DND-41 (cell line): ENCODE data around the gene RUNX3.
A peak's percentile ranks its signal among the peaks of the same experiment; 100 is the strongest.

Source experiments
- CTCF ChIP-seq: IDR thresholded peaks from 2 replicates; pipeline ENCODE4 v1.5.1; 2012; ENCODE audit warnings: borderline replicate concordance, low read length, moderate library complexity, mild to moderate bottlenecking; ENCODE audit not compliant: poor library complexity, severe bottlenecking; ENCODE audit errors: extremely low read depth
- EZH2 ChIP-seq: IDR thresholded peaks from 3 replicates; pipeline ENCODE4 v1.6.1; 2012; ENCODE audit warnings: borderline replicate concordance, low read depth, mild to moderate bottlenecking, moderate library complexity, low read length, inconsistent platforms; ENCODE audit not compliant: severe bottlenecking

DNA sequence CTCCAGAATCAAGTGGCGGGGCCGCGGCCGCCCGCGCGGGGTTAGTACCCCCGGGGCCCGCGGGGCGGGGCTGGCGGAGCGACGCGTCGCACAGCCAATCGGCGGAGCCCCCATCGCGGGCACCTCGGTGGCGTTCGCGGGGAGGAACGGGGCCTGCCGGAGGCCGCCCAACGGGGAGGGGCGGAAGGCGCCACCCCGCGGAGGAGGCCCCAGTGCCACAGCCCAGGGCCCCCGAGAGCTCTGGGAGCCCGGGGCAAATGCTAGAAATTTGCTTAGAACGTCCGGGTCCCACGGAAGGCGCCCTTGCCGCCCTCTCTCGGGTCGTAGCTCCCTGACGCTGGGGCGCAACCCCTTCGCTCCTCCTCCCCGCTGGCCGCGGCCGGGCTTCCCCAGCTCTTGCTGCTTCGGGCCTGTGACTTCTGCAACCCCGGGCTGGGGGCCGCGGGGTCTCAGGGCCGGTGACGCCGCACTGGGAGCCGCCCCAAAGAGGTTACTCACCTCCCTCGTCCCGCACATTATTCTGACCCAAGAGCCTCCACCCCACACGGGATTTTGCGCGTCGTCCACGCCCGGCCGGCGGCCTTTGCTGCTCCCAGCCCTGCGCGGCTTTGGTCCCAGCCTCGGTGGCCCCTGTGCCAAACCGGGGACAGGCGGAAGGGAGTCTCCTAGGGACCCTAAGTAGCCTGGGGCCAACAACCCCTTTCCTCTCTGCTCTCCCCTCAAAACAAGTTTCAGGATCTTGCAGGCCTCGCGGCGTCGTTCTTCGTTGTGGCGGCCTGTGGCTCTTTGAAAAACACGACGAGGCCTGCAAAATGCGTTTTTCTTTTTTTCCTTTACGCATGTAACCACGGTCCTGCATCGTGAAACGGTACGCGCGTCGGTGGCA is at the start of gene RUNX3:
- TF ChIP-seq CTCF = peak; percentile 35
- peak; percentile 28 for TF ChIP-seq EZH2
